ENCODE data around the gene CHCHD5. TPM values are rescaled to one million over a fixed set of nuclear protein-coding genes. Genes with fewer than 3 reads are reported as not detected.

The CHCHD5 gene
- total RNA-seq, 1 experiment from 2014 or later: 32.3 TPM

- peak overlapping the region; percentile 79 for H3K9ac ChIP-seq (ENCODE audit: extremely low read depth, insufficient read length, low read length)
- H2AK5ac ChIP-seq (ENCODE audit: insufficient read length, low read length): no peak overlapping the region
- no peaks in the 10 kb centered on the region for H3K27me3 ChIP-seq (ENCODE audit: insufficient read depth, low read length)
- H3K79me1 ChIP-seq (ENCODE audit: insufficient read depth, low read depth, low read length, poor library complexity, severe bottlenecking): peaks cover 2% of the 10 kb centered on the region
- no peak for TF ChIP-seq CTCF (conservative IDR thresholded peaks at IDR 0.05)
- no peak overlapping the region for H2BK15ac ChIP-seq (ENCODE audit: low read depth, low read length)
- no peak overlapping the region for H3K23ac ChIP-seq (ENCODE audit: insufficient read length, low read depth, low read length)
- no peak overlapping the region for H2BK12ac ChIP-seq (ENCODE audit: insufficient read length, low read depth, low read length)
- WGBS (ENCODE audit: extremely low coverage, insufficient read length, low lambda C conversion rate): no CpG with 5 or more reads among the region's 34 CpGs
- H3K4me1 Mint-ChIP-seq: peaks cover 6 to 8% of the 10 kb centered on the region in 2 experiments; a peak in 3 of 4 replicates
- peaks cover 0 to 3% (median 0%) of the 10 kb centered on the region in 3 experiments; a peak in 1 of 7 replicates for H3K36me3 Mint-ChIP-seq (ENCODE audit: insufficient read depth in 1 of 3, low read depth in 3 of 3)
- H3K27ac Mint-ChIP-seq: peak overlapping the region in 2 of 3 experiments; percentile 99 to 100
- H3K4me3 Mint-ChIP-seq: no peak overlapping the region
- H3K27ac ChIP-seq (ENCODE audit: insufficient read length, low read depth, low read length): peak overlapping the region; percentile 50
- peak overlapping the region; percentile 93; the same call in 1 of the 2 replicates for H3K14ac ChIP-seq (ENCODE audit: insufficient read depth, low read length)
- H2BK120ac ChIP-seq (ENCODE audit: low read depth, low read length, poor library complexity, severe bottlenecking): no peak overlapping the region
- no peak overlapping the region for H3K4ac ChIP-seq (ENCODE audit: low read depth, low read length)
- H3K56ac ChIP-seq (ENCODE audit: insufficient read length, low read depth, low read length): no peak overlapping the region
- no peaks in the 10 kb centered on the region; the same call in 1 of the 2 replicates for H3K27me3 Mint-ChIP-seq (ENCODE audit: low read depth)
- H4K8ac ChIP-seq (replicated peaks; ENCODE audit: insufficient read length, low read depth, low read length): no peak overlapping the region
- no peak overlapping the region for H2BK20ac ChIP-seq (ENCODE audit: low read depth, low read length, poor library complexity, severe bottlenecking)
- no peak overlapping the region for H4K5ac ChIP-seq (ENCODE audit: insufficient read length, low read depth, low read length)
- peaks cover 21% of the 10 kb centered on the region for H3K79me2 ChIP-seq (ENCODE audit: insufficient read depth, low read length)
- peak overlapping the region; percentile 99 for H3K4me2 ChIP-seq (ENCODE audit: insufficient read depth, insufficient read length, low read length)
- H3K18ac ChIP-seq (ENCODE audit: insufficient read length, low read depth, low read length): peak overlapping the region; percentile 91
- H4K20me1 ChIP-seq (ENCODE audit: control insufficient read depth, insufficient read depth, insufficient read length): no peaks in the 10 kb centered on the region
- H3K23me2 ChIP-seq (ENCODE audit: insufficient read length, low read depth, low read length, poor library complexity, severe bottlenecking): peaks cover 8% of the 10 kb centered on the region
- no peaks in the 10 kb centered on the region for H3K9me3 ChIP-seq (ENCODE audit: control insufficient read depth, low read depth, low read length)
- no peak overlapping the region for H4K91ac ChIP-seq (ENCODE audit: insufficient read length, low read depth, low read length)
- H3K9me3 Mint-ChIP-seq: no peaks in the 10 kb centered on the region
- H2AFZ ChIP-seq (ENCODE audit: low read length): no peak overlapping the region
- no peaks in the 10 kb centered on the region for H3K4me1 ChIP-seq (ENCODE audit: insufficient read depth, low read length)
- no peak overlapping the region for H2BK5ac ChIP-seq (ENCODE audit: insufficient read length, low read length)
- peak; percentile 84 for DNase-seq
- H3T11ph ChIP-seq (ENCODE audit: low read length): no peak overlapping the region
Observed at GRCh38 chr2:112541315-112542122, 42.9 kb upstream of the CHCHD5 start.
